GM12878 (cell line): ENCODE measurements around the gene ERC2. TPM values are rescaled to one million over a fixed set of nuclear protein-coding genes. Genes with fewer than 3 reads are reported as not detected.

ENCODE experiments used
- ATAC-seq: fragments of 200-7000 bp; cut with Tn5 transposase; 3 replicates; pipeline ENCODE4 v1.9.1; 2020; ENCODE audit warnings: mild to moderate bottlenecking, moderate library complexity
- BruUV-seq: library from RNA; stranded (reverse); fragments of 400-500 nt; replicated peaks from 2 replicates; lab custom pipeline; 2021; lab: Mats Ljungman, UMichigan
- CTCF ChIA-PET: fragments of 300-600 bp; sonication (Branson Sonifier 250); formaldehyde crosslinking; extraction: SDS; loops from one replicate; lab custom pipeline; 2021; ENCODE audit warnings: inconsistent platforms; lab: Yijun Ruan, JAX
- POLR2A ChIA-PET: fragments of 350-600 bp; formaldehyde crosslinking; extraction: SDS; loops from one replicate; lab custom pipeline; 2021; ENCODE audit warnings: inconsistent platforms; lab: Charles Lee
- RAD21 ChIA-PET: fragments of 300-600 bp; sonication (Branson Sonifier 250); formaldehyde crosslinking; loops from one replicate; lab custom pipeline; 2023; ENCODE audit warnings: antibody characterized with exemption; ENCODE audit not compliant: unreplicated experiment; lab: Charles Lee
- SMC1A ChIA-PET: fragments of 300-600 bp; sonication (Branson Sonifier 250); formaldehyde crosslinking; loops from one replicate; lab custom pipeline; 2023; ENCODE audit not compliant: unreplicated experiment, uncharacterized antibody; lab: Charles Lee
- DNase-seq: peaks from one replicate; pipeline ENCODE4 v3.0.0-alpha.2; 2011; ENCODE audit warnings: low read depth, low spot score
- FAIRE-seq: peaks from 3 replicates; lab custom pipeline; 2011; peaks lifted over from hg19 to GRCh38; lab: Jason Lieb, UNC
- H2AFZ ChIP-seq: 2 replicates; pipeline ENCODE4 v1.6.0; 2011; ENCODE audit warnings: low read depth, low read length, control low read depth; ENCODE audit not compliant: control insufficient read depth
- H3K27ac ChIP-seq: 2 replicates; pipeline ENCODE4 v1.5.1; 2011; ENCODE audit warnings: control low read depth; ENCODE audit not compliant: control insufficient read depth, insufficient read depth
- H3K27me3 ChIP-seq, 2 experiments: replicated peaks in 1 of 2; 2 replicates each; pipeline versions ENCODE4 v1.6.0 to v1.6.1; 2011; ENCODE audit warnings: low read length in 1 of 2; ENCODE audit not compliant: control insufficient read depth in 2 of 2, insufficient read depth in 2 of 2
- H3K36me3 ChIP-seq, 2 experiments: 2 replicates each; pipeline ENCODE4 v1.5.1; 2011; ENCODE audit warnings: low read length in 1 of 2; ENCODE audit not compliant: control insufficient read depth in 2 of 2, insufficient read depth in 2 of 2
- H3K4me1 ChIP-seq: 2 replicates; pipeline ENCODE4 v1.6.1; 2011; ENCODE audit warnings: mild to moderate bottlenecking, low read length, moderate library complexity, mixed read lengths; ENCODE audit not compliant: control insufficient read depth, insufficient read depth
- H3K4me2 ChIP-seq: 2 replicates; pipeline ENCODE4 v1.6.0; 2011; ENCODE audit warnings: control low read depth; ENCODE audit not compliant: control insufficient read depth, insufficient read depth
- H3K4me3 ChIP-seq: fragments of 200-600 bp; sonication (generic); 2 replicates; pipeline ENCODE4 v1.5.1; 2016
- H3K79me2 ChIP-seq: 2 replicates; pipeline ENCODE4 v1.6.0; 2011; ENCODE audit warnings: low read length; ENCODE audit not compliant: control insufficient read depth, insufficient read depth
- H3K9ac ChIP-seq: 2 replicates; pipeline ENCODE4 v1.8.0; 2011; ENCODE audit warnings: low read length, control low read depth, mixed read lengths; ENCODE audit not compliant: control insufficient read depth, insufficient read depth
- H3K9me3 ChIP-seq: replicated peaks from 3 replicates; pipeline ENCODE4 v1.5.1; 2011; ENCODE audit warnings: mild to moderate bottlenecking, low read length; ENCODE audit not compliant: control insufficient read depth, insufficient read depth
- H4K20me1 ChIP-seq: 2 replicates; pipeline ENCODE4 v1.6.0; 2011; ENCODE audit not compliant: control insufficient read depth, insufficient read depth
- BACH1 ChIP-seq: fragments of 450-650 bp; IDR thresholded peaks from 2 replicates; pipeline ENCODE4 v1.6.1; 2017; ENCODE audit warnings: mild to moderate bottlenecking, borderline replicate concordance
- DPF2 ChIP-seq: fragments of 450-650 bp; IDR thresholded peaks from 2 replicates; pipeline ENCODE4 v1.6.1; 2017; ENCODE audit warnings: mild to moderate bottlenecking
- EP300 ChIP-seq, 2 experiments: fragments of 150-350 bp in 1 of 2; IDR thresholded peaks; 2 replicates each; pipeline ENCODE4 v1.6.1; 2011 to 2012; ENCODE audit warnings: low read depth in 2 of 2, low read length in 2 of 2, borderline replicate concordance in 1 of 2, improper control_type of control experiment in 1 of 2, inconsistent platforms in 1 of 2; ENCODE audit not compliant: control insufficient read depth in 1 of 2
- KDM1A ChIP-seq: fragments of 200-600 bp; sonication (generic); IDR thresholded peaks from 2 replicates; pipeline ENCODE4 v1.6.1; 2016; ENCODE audit warnings: borderline replicate concordance
- KLF5 ChIP-seq: fragments of 450-650 bp; IDR thresholded peaks from 2 replicates; pipeline ENCODE4 v1.6.1; 2014; ENCODE audit warnings: mild to moderate bottlenecking; ENCODE audit not compliant: partially characterized antibody
- PAX5 ChIP-seq: IDR thresholded peaks from 2 replicates; pipeline ENCODE4 v1.6.1; 2011; ENCODE audit warnings: low read depth, low read length, borderline replicate concordance
- RUNX3 ChIP-seq: IDR thresholded peaks from 2 replicates; pipeline ENCODE4 v1.6.1; 2012; ENCODE audit warnings: low read length, inconsistent platforms
- SPI1 ChIP-seq: IDR thresholded peaks from 2 replicates; pipeline ENCODE4 v1.6.1; 2011; ENCODE audit warnings: low read depth, mild to moderate bottlenecking, low read length, moderate library complexity, borderline replicate concordance; ENCODE audit not compliant: insufficient read depth
- STAT1 ChIP-seq: fragments of 450-650 bp; conservative IDR thresholded peaks from 2 replicates; pipeline ENCODE4 v1.6.1; 2014; ENCODE audit warnings: antibody characterized with exemption, mild to moderate bottlenecking
- TCF7 ChIP-seq: IDR thresholded peaks from 2 replicates; pipeline ENCODE4 v1.6.1; 2014; ENCODE audit warnings: antibody characterized with exemption, borderline replicate concordance
- WRNIP1 ChIP-seq: IDR thresholded peaks from 2 replicates; pipeline ENCODE4 v1.6.1; 2011; ENCODE audit warnings: low read depth, low read length, improper control_type of control experiment, borderline replicate concordance
- ZNF622 ChIP-seq: fragments of 450-650 bp; IDR thresholded peaks from 2 replicates; pipeline ENCODE4 v1.6.1; 2017; ENCODE audit warnings: mild to moderate bottlenecking, inconsistent platforms
- WGBS: methylation state at CpG from one replicate; pipeline ENCODE4 v1.1.6; 2016; ENCODE audit warnings: low lambda C conversion rate; ENCODE audit not compliant: insufficient replicate concordance, insufficient coverage; ENCODE audit errors: missing lambda C conversion rate; 5-methylcytosine and 5-hydroxymethylcytosine counted together
- in situ Hi-C: fragments of 300-500 bp; cut with MboI; formaldehyde crosslinking; loops from 9 replicates; pipeline ENCODE4 v1.14.3; 2018; ENCODE audit warnings: mixed read lengths
- intact Hi-C: fragments of 100-400 bp; cut with micrococcal nuclease; formaldehyde crosslinking; loops from one replicate; pipeline ENCODE4 v1.14.2; 2022; ENCODE audit not compliant: unreplicated experiment
- polyA plus RNA-seq, 11 experiments: library from polyadenylated mRNA; depleted of rRNA in 4 of 11; unstranded in 6 of 11; stranded (reverse) in 5 of 11; fragments of >200 nt; fragmentation: Nextera tagmentation in 4 of 11; fragmentation: Illumina TruSeq in 1 of 11; extraction: Ambion mirVana in 4 of 11; extraction: Trizol in 1 of 11; gene quantifications; 1 replicate in 1 of 11; 2 replicates in 10 of 11; pipeline versions ENCODE4 v1.2.1 to v1.2.3, GENCODE V29; 2011 to 2016; ENCODE audit warnings: inconsistent platforms in 2 of 11, missing spikeins in 2 of 11, low read depth in 1 of 11
- total RNA-seq, 4 experiments: library from RNA; depleted of rRNA in 3 of 4; stranded (reverse); fragments of >200 nt in 3 of 4; fragmentation: Illumina TruSeq in 1 of 4; extraction: Trizol in 1 of 4; gene quantifications; 2 replicates each; pipeline versions ENCODE4 v1.2.1 to v1.2.3, GENCODE V29; 2013 to 2021
- TF ChIP-seq, protein P1 (sequence below): fragments of 450-650 bp; IDR thresholded peaks from 2 replicates; pipeline ENCODE4 v1.6.1; 2016; ENCODE audit warnings: mild to moderate bottlenecking
- TF ChIP-seq, protein P2 (sequence below): fragments of 450-650 bp; IDR thresholded peaks from 2 replicates; pipeline ENCODE4 v1.6.1; 2016; ENCODE audit warnings: mild to moderate bottlenecking, moderate library complexity, borderline replicate concordance
- TF ChIP-seq, protein P3 (sequence below): IDR thresholded peaks from 2 replicates; pipeline ENCODE4 v1.6.1; 2011; ENCODE audit warnings: low read depth, low read length, improper control_type of control experiment, borderline replicate concordance

Gene ERC2
- total and polyA plus RNA-seq, 10 of the 15 experiments (the other 5 are each of a cell fraction or from before 2014, with no cell fraction given): 0.06 to 1.4 (median 0.12) TPM; not detected in 3

DNA sequence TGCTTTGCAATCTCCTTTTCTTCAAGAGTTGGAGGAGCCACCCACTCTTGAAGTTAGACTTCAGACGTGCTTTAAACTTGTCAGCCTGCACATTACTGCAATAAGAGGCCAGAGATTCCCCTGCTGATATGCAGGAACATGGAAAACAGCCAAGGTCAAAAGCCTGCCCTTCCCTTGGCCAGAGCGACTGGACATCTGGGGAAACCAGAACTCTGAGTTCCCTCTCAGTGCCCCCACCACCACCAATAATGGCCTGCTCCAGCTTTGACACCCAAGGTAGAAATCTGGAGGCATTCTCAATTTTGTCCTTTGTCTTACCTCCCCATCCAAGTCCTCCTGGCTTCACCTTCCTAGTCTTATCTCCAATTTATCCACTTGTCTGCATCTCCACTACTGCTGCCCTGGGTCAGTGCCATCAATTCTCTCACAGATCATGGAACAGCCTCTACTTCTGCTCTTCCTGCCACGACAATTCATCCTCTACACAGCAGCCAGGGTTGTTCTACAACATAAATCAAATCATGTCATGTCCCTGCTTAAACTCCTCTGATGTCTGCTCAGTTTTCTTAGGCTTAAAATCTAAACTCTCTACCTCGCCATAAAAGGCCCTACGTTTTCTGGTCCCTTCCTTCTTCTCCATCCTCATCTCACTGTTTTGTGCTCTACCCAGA lies 789.6 kb downstream of the ERC2 start:
- Histone ChIP-seq H3K36me3 (no peaks in the 10 kb centered on the region), H2AFZ (no peak overlapping the region), H3K4me1 (peaks cover 41% of the 10 kb centered on the region), H3K9me3 (no peaks in the 10 kb centered on the region), H3K4me2 (no peak overlapping the region), H3K27me3 (no peaks in the 10 kb centered on the region), H4K20me1 (no peaks in the 10 kb centered on the region), H3K9ac (no peak overlapping the region), H3K27ac (no peak overlapping the region), H3K79me2 (no peaks in the 10 kb centered on the region), H3K4me3 (no peak overlapping the region)
- in situ Hi-C loops: no loop called here
- intact Hi-C loops: loop anchor here (5.0 kb wide), 2 partner anchors 56 to 71 kb away; no protein-coding TSS in a partner anchor
- ChIA-PET SMC1A (interaction anchor here (1.5 to 5.4 kb wide), 4 partner anchors 13 to 41 kb away, joined by 4 to 34 read pairs (median 16); no protein-coding TSS in a partner anchor), POLR2A (no interaction called here), CTCF (interaction anchor here (1.1 to 2.9 kb wide), 3 partner anchors 10 to 43 kb away, joined by 4 to 13 read pairs (median 4); no protein-coding TSS in a partner anchor), RAD21 (no interaction called here)
- no peak for ATAC-seq
- DNase-seq: no peak
- FAIRE-seq: no peak
- TF ChIP-seq EP300 (IDR thresholded peaks at IDR 0.05; ENCODE audit: borderline replicate concordance in 1 of 2, control insufficient read depth in 1 of 2, low read depth in 2 of 2, low read length in 2 of 2) (no peak), BACH1 (no peak), ZNF622 (no peak), TCF7 (no peak), WRNIP1 (no peak), KLF5 (no peak), SPI1 (no peak), RUNX3 (no peak), STAT1 (no peak), PAX5 (no peak), DPF2 (no peak), KDM1A (no peak)
- TF ChIP-seq, protein P1, sequence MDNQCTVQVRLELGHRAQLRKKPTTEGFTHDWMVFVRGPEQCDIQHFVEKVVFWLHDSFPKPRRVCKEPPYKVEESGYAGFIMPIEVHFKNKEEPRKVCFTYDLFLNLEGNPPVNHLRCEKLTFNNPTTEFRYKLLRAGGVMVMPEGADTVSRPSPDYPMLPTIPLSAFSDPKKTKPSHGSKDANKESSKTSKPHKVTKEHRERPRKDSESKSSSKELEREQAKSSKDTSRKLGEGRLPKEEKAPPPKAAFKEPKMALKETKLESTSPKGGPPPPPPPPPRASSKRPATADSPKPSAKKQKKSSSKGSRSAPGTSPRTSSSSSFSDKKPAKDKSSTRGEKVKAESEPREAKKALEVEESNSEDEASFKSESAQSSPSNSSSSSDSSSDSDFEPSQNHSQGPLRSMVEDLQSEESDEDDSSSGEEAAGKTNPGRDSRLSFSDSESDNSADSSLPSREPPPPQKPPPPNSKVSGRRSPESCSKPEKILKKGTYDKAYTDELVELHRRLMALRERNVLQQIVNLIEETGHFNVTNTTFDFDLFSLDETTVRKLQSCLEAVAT: no peak
- TF ChIP-seq, protein P2, sequence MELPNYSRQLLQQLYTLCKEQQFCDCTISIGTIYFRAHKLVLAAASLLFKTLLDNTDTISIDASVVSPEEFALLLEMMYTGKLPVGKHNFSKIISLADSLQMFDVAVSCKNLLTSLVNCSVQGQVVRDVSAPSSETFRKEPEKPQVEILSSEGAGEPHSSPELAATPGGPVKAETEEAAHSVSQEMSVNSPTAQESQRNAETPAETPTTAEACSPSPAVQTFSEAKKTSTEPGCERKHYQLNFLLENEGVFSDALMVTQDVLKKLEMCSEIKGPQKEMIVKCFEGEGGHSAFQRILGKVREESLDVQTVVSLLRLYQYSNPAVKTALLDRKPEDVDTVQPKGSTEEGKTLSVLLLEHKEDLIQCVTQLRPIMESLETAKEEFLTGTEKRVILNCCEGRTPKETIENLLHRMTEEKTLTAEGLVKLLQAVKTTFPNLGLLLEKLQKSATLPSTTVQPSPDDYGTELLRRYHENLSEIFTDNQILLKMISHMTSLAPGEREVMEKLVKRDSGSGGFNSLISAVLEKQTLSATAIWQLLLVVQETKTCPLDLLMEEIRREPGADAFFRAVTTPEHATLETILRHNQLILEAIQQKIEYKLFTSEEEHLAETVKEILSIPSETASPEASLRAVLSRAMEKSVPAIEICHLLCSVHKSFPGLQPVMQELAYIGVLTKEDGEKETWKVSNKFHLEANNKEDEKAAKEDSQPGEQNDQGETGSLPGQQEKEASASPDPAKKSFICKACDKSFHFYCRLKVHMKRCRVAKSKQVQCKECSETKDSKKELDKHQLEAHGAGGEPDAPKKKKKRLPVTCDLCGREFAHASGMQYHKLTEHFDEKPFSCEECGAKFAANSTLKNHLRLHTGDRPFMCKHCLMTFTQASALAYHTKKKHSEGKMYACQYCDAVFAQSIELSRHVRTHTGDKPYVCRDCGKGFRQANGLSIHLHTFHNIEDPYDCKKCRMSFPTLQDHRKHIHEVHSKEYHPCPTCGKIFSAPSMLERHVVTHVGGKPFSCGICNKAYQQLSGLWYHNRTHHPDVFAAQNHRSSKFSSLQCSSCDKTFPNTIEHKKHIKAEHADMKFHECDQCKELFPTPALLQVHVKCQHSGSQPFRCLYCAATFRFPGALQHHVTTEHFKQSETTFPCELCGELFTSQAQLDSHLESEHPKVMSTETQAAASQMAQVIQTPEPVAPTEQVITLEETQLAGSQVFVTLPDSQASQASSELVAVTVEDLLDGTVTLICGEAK: no peak
- TF ChIP-seq, protein P3, sequence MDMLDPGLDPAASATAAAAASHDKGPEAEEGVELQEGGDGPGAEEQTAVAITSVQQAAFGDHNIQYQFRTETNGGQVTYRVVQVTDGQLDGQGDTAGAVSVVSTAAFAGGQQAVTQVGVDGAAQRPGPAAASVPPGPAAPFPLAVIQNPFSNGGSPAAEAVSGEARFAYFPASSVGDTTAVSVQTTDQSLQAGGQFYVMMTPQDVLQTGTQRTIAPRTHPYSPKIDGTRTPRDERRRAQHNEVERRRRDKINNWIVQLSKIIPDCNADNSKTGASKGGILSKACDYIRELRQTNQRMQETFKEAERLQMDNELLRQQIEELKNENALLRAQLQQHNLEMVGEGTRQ: no peak
- no TSS peak for BruUV-seq
- WGBS: 96% methylated on average over 5 of the region's 5 CpGs
